ENCODE results near the gene MGAM2. TPM values are rescaled to one million over a fixed set of nuclear protein-coding genes. Genes with fewer than 3 reads are reported as not detected.

Gene MGAM2
- total RNA-seq, 2 donors from 2014 or later, result 0.15 to 0.40 TPM

DNA sequence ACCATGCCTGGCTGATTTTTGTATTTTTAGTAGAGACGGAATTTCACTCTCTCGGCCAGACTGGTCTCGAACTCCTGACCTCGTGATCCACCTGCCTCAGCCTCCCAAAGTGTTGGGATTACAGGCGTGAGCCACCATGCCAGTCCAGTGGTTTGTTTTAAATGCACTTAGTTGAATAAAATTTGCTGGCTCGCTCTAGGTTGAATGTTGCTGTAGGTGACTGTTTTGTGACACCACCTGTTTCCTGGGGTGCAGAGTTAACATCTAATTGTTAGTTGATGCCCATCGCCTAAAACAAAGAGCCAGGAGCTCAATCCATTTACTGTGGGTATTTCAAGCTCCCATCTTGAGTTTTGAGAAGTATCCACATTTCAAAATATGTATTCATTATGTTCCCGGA is 31.2 kb downstream of the MGAM2 start:
- H3K9me3 ChIP-seq (ENCODE audit: control insufficient read depth, low read length), result no peaks in the 10 kb centered on the region
- peaks cover 12% of the 10 kb centered on the region for H3K4me1 Mint-ChIP-seq
- no peaks in the 10 kb centered on the region for H3K36me3 Mint-ChIP-seq (ENCODE audit: low read depth)
- H3K27me3 ChIP-seq (ENCODE audit: control insufficient read depth, insufficient read depth, low read length, poor library complexity, severe bottlenecking), result no peaks in the 10 kb centered on the region
- no peaks in the 10 kb centered on the region for H3K36me3 ChIP-seq (ENCODE audit: control insufficient read depth, insufficient read depth, low read length)
- no peak overlapping the region for H3K27ac ChIP-seq (ENCODE audit: low read depth, low read length)
- H3K27ac Mint-ChIP-seq, result no peak overlapping the region
- no peak overlapping the region for H3K4me3 ChIP-seq (ENCODE audit: low read length)
- H3K27me3 Mint-ChIP-seq (ENCODE audit: insufficient read depth), result no peaks in the 10 kb centered on the region
- no peak overlapping the region for H3K9ac ChIP-seq (ENCODE audit: extremely low read depth, low read length, poor library complexity, severe bottlenecking)
- no peak for DNase-seq
- H3K4me1 ChIP-seq (ENCODE audit: control insufficient read depth, insufficient read depth, low read length), result peaks cover 7% of the 10 kb centered on the region
- H3K4me3 Mint-ChIP-seq, result no peak overlapping the region
- TF ChIP-seq CTCF (conservative IDR thresholded peaks at IDR 0.05), result no peak
- peaks cover 4% of the 10 kb centered on the region for H3K9me3 Mint-ChIP-seq
- 88 to 97% methylated on average over 6 to 7 of the region's 8 CpGs for WGBS, 2 experiments (ENCODE audit: insufficient coverage in 1 of 2, insufficient read length in 1 of 2)

DNA sequence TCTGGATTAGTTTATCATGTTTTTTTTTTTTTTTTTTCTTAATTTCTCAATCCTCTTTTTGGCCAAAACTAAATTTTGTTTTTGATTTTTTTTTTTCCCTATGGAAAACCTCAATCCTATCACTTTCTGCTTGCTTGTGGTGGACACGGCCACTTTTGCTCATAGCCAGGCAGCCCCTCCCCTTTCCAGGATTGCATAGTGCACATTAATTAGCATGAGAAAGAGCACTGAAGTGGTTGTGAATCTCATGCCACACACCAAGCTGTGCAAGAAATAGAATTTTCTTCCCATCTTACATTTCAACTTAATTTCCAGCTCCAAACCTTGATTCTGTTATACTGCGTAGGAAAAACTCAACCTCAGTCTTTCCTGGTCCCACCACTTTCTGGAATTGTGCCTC is 34.6 kb downstream of the MGAM2 start:
- Mint-ChIP-seq H3K27me3 (ENCODE audit: insufficient read depth) (no peaks in the 10 kb centered on the region), H3K4me1 (peaks cover 5% of the 10 kb centered on the region), H3K9me3 (peaks cover 4% of the 10 kb centered on the region), H3K36me3 (ENCODE audit: low read depth) (no peaks in the 10 kb centered on the region), H3K4me3 (no peak overlapping the region), H3K27ac (no peak overlapping the region)
- Histone ChIP-seq H3K27ac (ENCODE audit: low read depth, low read length) (no peak overlapping the region), H3K4me3 (ENCODE audit: low read length) (no peak overlapping the region), H3K4me1 (ENCODE audit: control insufficient read depth, insufficient read depth, low read length) (no peaks in the 10 kb centered on the region), H3K9ac (ENCODE audit: extremely low read depth, low read length, poor library complexity, severe bottlenecking) (no peak overlapping the region), H3K36me3 (ENCODE audit: control insufficient read depth, insufficient read depth, low read length) (no peaks in the 10 kb centered on the region), H3K9me3 (ENCODE audit: control insufficient read depth, low read length) (no peaks in the 10 kb centered on the region), H3K27me3 (ENCODE audit: control insufficient read depth, insufficient read depth, low read length, poor library complexity, severe bottlenecking) (no peaks in the 10 kb centered on the region)
- DNase-seq, result no peak
- no peak for TF ChIP-seq CTCF (conservative IDR thresholded peaks at IDR 0.05)
- 93 to 100% methylated on average over 1 to 2 of the region's 2 CpGs for WGBS, 2 experiments (ENCODE audit: insufficient coverage in 1 of 2, insufficient read length in 1 of 2)

DNA sequence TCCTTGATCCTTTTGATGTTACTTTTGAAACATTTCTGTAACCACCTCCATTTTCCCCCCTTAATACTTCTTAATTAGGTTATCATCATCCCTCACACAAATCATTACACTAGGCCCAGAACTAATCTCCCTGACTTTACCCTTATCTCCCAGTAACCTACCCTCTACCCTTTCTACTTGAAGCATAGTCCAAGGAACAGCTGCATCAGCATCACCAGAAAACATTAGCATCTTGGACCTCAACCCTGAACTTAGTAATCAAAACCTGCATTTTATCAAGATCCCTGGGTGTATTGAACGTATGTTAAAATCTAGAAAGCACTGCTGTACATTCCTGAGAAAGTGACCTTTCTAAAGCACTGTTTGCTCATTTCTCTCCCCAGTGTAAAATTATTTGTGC is 38.8 kb downstream of the MGAM2 start:
- no peak for DNase-seq
- H3K9ac ChIP-seq (ENCODE audit: extremely low read depth, low read length, poor library complexity, severe bottlenecking), result no peak overlapping the region
- peaks cover 3% of the 10 kb centered on the region for H3K4me1 ChIP-seq (ENCODE audit: control insufficient read depth, insufficient read depth, low read length)
- WGBS, 2 experiments (ENCODE audit: insufficient coverage in 1 of 2, insufficient read length in 1 of 2), result 88 to 96% methylated on average over 1 of the region's 1 CpG
- H3K9me3 Mint-ChIP-seq, result no peaks in the 10 kb centered on the region
- no peaks in the 10 kb centered on the region for H3K27me3 Mint-ChIP-seq (ENCODE audit: insufficient read depth)
- H3K4me3 Mint-ChIP-seq, result no peak overlapping the region
- H3K4me3 ChIP-seq (ENCODE audit: low read length), result no peak overlapping the region
- no peaks in the 10 kb centered on the region for H3K36me3 ChIP-seq (ENCODE audit: control insufficient read depth, insufficient read depth, low read length)
- H3K9me3 ChIP-seq (ENCODE audit: control insufficient read depth, low read length), result no peaks in the 10 kb centered on the region
- H3K27ac ChIP-seq (ENCODE audit: low read depth, low read length), result no peak overlapping the region
- H3K4me1 Mint-ChIP-seq, result peaks cover 14% of the 10 kb centered on the region
- H3K27ac Mint-ChIP-seq, result no peak overlapping the region
- H3K27me3 ChIP-seq (ENCODE audit: control insufficient read depth, insufficient read depth, low read length, poor library complexity, severe bottlenecking), result no peaks in the 10 kb centered on the region
- no peak for TF ChIP-seq CTCF (conservative IDR thresholded peaks at IDR 0.05)
- no peaks in the 10 kb centered on the region for H3K36me3 Mint-ChIP-seq (ENCODE audit: low read depth)

Measured in endodermal cell (in vitro differentiated cells).